CD4-positive, alpha-beta T cell (primary cell): ENCODE measurements around the gene NRGN. TPM values are rescaled to one million over a fixed set of nuclear protein-coding genes. Genes with fewer than 3 reads are reported as not detected.

Experiments
- ATAC-seq: fragments of 200-7000 bp; cut with Tn5 transposase; one replicate; pipeline ENCODE4 v1.10.0; 2022; ENCODE audit warnings: mild to moderate bottlenecking; ENCODE audit not compliant: poor library complexity
- CTCF ChIA-PET: fragments of 350-600 bp; sonication (Branson Sonifier 250); formaldehyde crosslinking; loops from one replicate; lab custom pipeline; 2021; ENCODE audit warnings: antibody characterized with exemption, inconsistent platforms; lab: Charles Lee
- POLR2A ChIA-PET: fragments of 350-600 bp; sonication (Branson Sonifier 250); formaldehyde crosslinking; loops from one replicate; lab custom pipeline; 2021; ENCODE audit warnings: antibody characterized with exemption, inconsistent platforms; lab: Charles Lee
- DNase-seq, 14 experiments: peaks; one replicate each; pipeline ENCODE4 v3.0.0-alpha.2; 2013 to 2020; ENCODE audit warnings: mixed read lengths in 2 of 14
- H3K27ac ChIP-seq, 2 donors: one replicate each; pipeline versions ENCODE4 v1.5.1 to v1.7.0; 2013; ENCODE audit warnings: low read length in 2 of 2, low read depth in 1 of 2, mild to moderate bottlenecking in 1 of 2
- H3K27me3 ChIP-seq, 2 experiments: 1 replicate in 1 of 2; 2 replicates in 1 of 2; pipeline versions ENCODE4 v1.6.1 to v1.7.0; 2013; ENCODE audit warnings: low read length in 2 of 2, control low read depth in 1 of 2, mild to moderate bottlenecking in 1 of 2, moderate library complexity in 1 of 2; ENCODE audit not compliant: insufficient read depth in 2 of 2, control insufficient read depth in 1 of 2
- H3K36me3 ChIP-seq: one replicate; pipeline ENCODE4 v1.6.1; 2013; ENCODE audit warnings: low read length, control low read depth; ENCODE audit not compliant: insufficient read depth
- H3K4me1 ChIP-seq: one replicate; pipeline ENCODE4 v1.6.1; 2013; ENCODE audit warnings: low read length, control low read depth; ENCODE audit not compliant: insufficient read depth
- H3K4me3 ChIP-seq: one replicate; pipeline ENCODE4 v1.5.1; 2013; ENCODE audit warnings: mild to moderate bottlenecking, low read length, moderate library complexity
- H3K9me3 ChIP-seq, 2 experiments: 1 replicate in 1 of 2; 2 replicates in 1 of 2; pipeline versions ENCODE4 v1.6.1 to v1.7.0; 2013; ENCODE audit warnings: low read length in 2 of 2, mild to moderate bottlenecking in 2 of 2, control low read depth in 1 of 2, moderate library complexity in 1 of 2; ENCODE audit not compliant: control insufficient read depth in 1 of 2, insufficient read depth in 1 of 2
- H3K27ac Mint-ChIP-seq: one replicate; pipeline ENCODE4 v1.8.0; 2020; ENCODE audit warnings: mixed read lengths
- H3K27me3 Mint-ChIP-seq: one replicate; pipeline ENCODE4 v1.8.0; 2021; ENCODE audit warnings: mixed read lengths
- H3K36me3 Mint-ChIP-seq: one replicate; pipeline ENCODE4 v1.8.0; 2021; ENCODE audit warnings: low read depth, mixed read lengths
- H3K4me1 Mint-ChIP-seq: one replicate; pipeline ENCODE4 v1.8.0; 2021; ENCODE audit warnings: low read depth, mixed read lengths
- H3K4me3 Mint-ChIP-seq: one replicate; pipeline ENCODE4 v1.8.0; 2020; ENCODE audit warnings: mild to moderate bottlenecking, mixed read lengths
- H3K9me3 Mint-ChIP-seq: one replicate; pipeline ENCODE4 v1.8.0; 2020; ENCODE audit warnings: mixed read lengths
- intact Hi-C, 2 experiments: fragments of 100-400 bp; cut with DNase I in 1 of 2; cut with micrococcal nuclease in 1 of 2; formaldehyde crosslinking; loops; one replicate each; pipeline versions ENCODE4 v1.15.1 to v1.9.0; 2023 to 2025; cut with DNase I, micrococcal nuclease
- total RNA-seq, 174 experiments: library from RNA in 2 of 174; stranded (reverse) in 2 of 174; gene quantifications; one replicate each; pipeline ENCODE4 v1.2.3 and lab custom pipeline; 2021 to 2026
- TF ChIP-seq, protein P1 (sequence below): fragments of 200-600 bp; IDR thresholded peaks from one replicate; pipeline ENCODE4 v1.8.0; 2022; ENCODE audit warnings: antibody characterized with exemption, mild to moderate bottlenecking

The NRGN gene
- total RNA-seq, 2 experiments from 2014 or later, result 0.84 to 1.4 TPM

GRCh38 chr11:124736736-124737135, 3.0 kb upstream of the NRGN start:
- peaks cover 7% of the 10 kb centered on the region for H3K27me3 Mint-ChIP-seq
- Histone ChIP-seq H3K27ac (no peak overlapping the region), H3K36me3 (no peaks in the 10 kb centered on the region), H3K4me3 (no peak overlapping the region), H3K27me3 (peaks cover 0 to 5% of the 10 kb centered on the region in 2 experiments), H3K9me3 (no peaks in the 10 kb centered on the region), H3K4me1 (peaks cover 16% of the 10 kb centered on the region)
- ChIA-PET CTCF (interaction anchor here (1.0 kb wide), 1 partner anchor 26 kb away, joined by 3 read pairs; no protein-coding TSS in a partner anchor), POLR2A (no interaction called here)
- no peaks in the 10 kb centered on the region for H3K9me3 Mint-ChIP-seq
- DNase-seq (peak in 1 of 14 experiments; percentile 34), ATAC-seq (no peak)
- H3K36me3 Mint-ChIP-seq, result no peaks in the 10 kb centered on the region
- intact Hi-C loops, result no loop called here
- peaks cover 21% of the 10 kb centered on the region for H3K4me1 Mint-ChIP-seq
- no peak overlapping the region for H3K27ac Mint-ChIP-seq
- no peak overlapping the region for H3K4me3 Mint-ChIP-seq
- TF ChIP-seq, protein P1, sequence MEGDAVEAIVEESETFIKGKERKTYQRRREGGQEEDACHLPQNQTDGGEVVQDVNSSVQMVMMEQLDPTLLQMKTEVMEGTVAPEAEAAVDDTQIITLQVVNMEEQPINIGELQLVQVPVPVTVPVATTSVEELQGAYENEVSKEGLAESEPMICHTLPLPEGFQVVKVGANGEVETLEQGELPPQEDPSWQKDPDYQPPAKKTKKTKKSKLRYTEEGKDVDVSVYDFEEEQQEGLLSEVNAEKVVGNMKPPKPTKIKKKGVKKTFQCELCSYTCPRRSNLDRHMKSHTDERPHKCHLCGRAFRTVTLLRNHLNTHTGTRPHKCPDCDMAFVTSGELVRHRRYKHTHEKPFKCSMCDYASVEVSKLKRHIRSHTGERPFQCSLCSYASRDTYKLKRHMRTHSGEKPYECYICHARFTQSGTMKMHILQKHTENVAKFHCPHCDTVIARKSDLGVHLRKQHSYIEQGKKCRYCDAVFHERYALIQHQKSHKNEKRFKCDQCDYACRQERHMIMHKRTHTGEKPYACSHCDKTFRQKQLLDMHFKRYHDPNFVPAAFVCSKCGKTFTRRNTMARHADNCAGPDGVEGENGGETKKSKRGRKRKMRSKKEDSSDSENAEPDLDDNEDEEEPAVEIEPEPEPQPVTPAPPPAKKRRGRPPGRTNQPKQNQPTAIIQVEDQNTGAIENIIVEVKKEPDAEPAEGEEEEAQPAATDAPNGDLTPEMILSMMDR, result no peak

GRCh38 chr11:124737638-124738305, 2.0 kb upstream of the NRGN start:
- Mint-ChIP-seq H3K27ac (no peak overlapping the region), H3K4me1 (peaks cover 21% of the 10 kb centered on the region), H3K4me3 (no peak overlapping the region), H3K36me3 (no peaks in the 10 kb centered on the region), H3K9me3 (no peaks in the 10 kb centered on the region), H3K27me3 (peaks cover 7% of the 10 kb centered on the region)
- H3K9me3 ChIP-seq, result no peaks in the 10 kb centered on the region
- intact Hi-C loops, result loop anchor here in 1 of 2 experiments (2.0 kb wide), 1 partner anchor 65 kb away; the partner anchor contains the start of genes SIAE and SPA17
- DNase-seq, result no peak
- H3K27me3 ChIP-seq, result peaks cover 0 to 6% of the 10 kb centered on the region in 2 experiments
- ChIA-PET CTCF (interaction anchor here (1.1 kb wide), 1 partner anchor 20 kb away, joined by 4 read pairs; no protein-coding TSS in a partner anchor), POLR2A (interaction anchor here (1.0 kb wide), 1 partner anchor 9 kb away, joined by 4 read pairs; no protein-coding TSS in a partner anchor)
- H3K36me3 ChIP-seq, result no peaks in the 10 kb centered on the region
- H3K27ac ChIP-seq, result no peak overlapping the region
- no peak for ATAC-seq
- TF ChIP-seq, protein P1, result no peak
- peaks cover 16% of the 10 kb centered on the region for H3K4me1 ChIP-seq
- H3K4me3 ChIP-seq, result no peak overlapping the region

DNA sequence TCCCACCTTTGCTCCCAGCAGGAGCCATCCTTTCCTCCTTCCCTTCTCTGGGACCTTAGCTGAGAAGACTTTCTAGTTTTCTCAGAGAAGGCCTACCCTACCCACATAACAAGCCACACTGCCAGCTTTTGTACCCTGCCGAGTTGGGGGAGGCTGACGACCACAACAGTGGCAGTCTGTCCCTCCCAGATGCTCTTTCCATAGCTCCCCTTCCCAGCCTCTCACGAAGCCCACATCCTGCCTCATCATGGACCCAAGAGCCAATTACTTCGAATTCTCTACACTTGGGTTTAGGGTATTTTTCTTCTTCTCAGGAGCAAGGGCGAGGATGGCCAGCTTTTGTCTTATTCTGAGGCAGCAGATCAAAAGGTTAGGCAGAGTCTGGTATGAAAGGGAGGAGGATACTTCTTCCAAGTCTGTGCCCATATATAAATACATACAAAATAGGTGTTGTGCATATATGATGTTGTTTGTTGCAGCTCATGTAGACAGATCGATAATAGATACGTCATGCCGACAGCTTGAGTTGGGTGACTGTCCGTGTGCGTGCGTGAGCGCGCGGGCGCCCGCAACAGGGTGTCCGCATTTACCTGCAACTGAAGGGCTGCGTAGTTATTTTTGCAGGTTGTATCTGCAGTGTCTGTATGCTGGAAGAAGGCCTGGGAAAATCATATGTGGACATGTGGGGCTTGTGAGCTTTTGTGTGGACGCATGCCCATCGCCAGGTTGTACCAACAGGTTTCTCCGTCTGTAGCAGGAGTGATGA, 846 bp upstream of the NRGN start:
- TF ChIP-seq, protein P1, result no peak
- ChIA-PET POLR2A (interaction anchor here (1.0 to 1.1 kb wide), 2 partner anchors 8 to 12 kb away, joined by 4 to 6 read pairs; partner anchors contain the start of gene VSIG2), CTCF (interaction anchor here (0.9 to 2.4 kb wide), 3 partner anchors 19 to 27 kb away, joined by 3 to 10 read pairs (median 4); no protein-coding TSS in a partner anchor)
- H3K27me3 Mint-ChIP-seq, result peaks cover 7% of the 10 kb centered on the region
- peak overlapping the region; percentile 83 for H3K4me3 Mint-ChIP-seq
- H3K27ac ChIP-seq, result no peak overlapping the region
- no peaks in the 10 kb centered on the region for H3K9me3 ChIP-seq
- no peaks in the 10 kb centered on the region for H3K36me3 Mint-ChIP-seq
- peaks cover 0 to 6% of the 10 kb centered on the region in 2 experiments for H3K27me3 ChIP-seq
- intact Hi-C loops, result loop anchor here in 1 of 2 experiments (2.0 kb wide), 1 partner anchor 66 kb away; the partner anchor contains the start of genes SIAE and SPA17
- peak overlapping the region; percentile 64 for H3K4me3 ChIP-seq
- H3K4me1 Mint-ChIP-seq, result peaks cover 21% of the 10 kb centered on the region
- H3K9me3 Mint-ChIP-seq, result no peaks in the 10 kb centered on the region
- H3K4me1 ChIP-seq, result peaks cover 16% of the 10 kb centered on the region
- DNase-seq (no peak), ATAC-seq (no peak)
- no peaks in the 10 kb centered on the region for H3K36me3 ChIP-seq
- H3K27ac Mint-ChIP-seq, result no peak overlapping the region
